ENCODE measurements around the gene FUNDC2.
"Not testable (repeated sequence)": the region's sequence is repeated elsewhere in the genome, so short reads cannot be mapped to it uniquely, and the experiment has no call there.

FUNDC2 gene

DNA sequence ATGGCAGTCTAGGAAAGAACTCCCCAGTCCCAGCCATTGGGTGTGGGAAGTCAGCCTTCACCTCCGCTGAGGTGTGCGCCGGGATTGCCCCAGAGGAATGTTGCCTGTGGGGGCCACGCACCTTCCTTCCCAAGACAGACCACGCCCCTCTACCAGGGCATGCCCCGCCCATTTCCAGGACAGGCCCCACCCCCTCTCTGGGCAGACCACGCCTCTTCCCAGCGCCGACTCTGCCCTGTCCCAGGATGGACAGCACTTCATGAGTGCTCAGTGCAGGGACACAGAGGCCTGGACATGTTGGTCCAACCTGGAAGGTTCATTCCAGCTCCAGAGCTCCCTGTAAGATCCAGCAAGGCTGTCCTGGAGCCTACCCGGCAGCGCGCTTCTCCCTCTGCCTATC is 18.1 kb upstream of the FUNDC2 start:
- not testable (repeated sequence) for H3K9me3 ChIP-seq (ENCODE audit: control insufficient read depth, low read length)

GRCh38 chrX:155009994-155010472 is 16.6 kb upstream of the FUNDC2 start:
- no peak overlapping the region for H2BK15ac ChIP-seq (ENCODE audit: low read depth, poor library complexity, severe bottlenecking)
- H2BK120ac ChIP-seq (ENCODE audit: low read depth, low read length): no peak overlapping the region
- no peak for DNase-seq
- no peak overlapping the region for H2AFZ ChIP-seq (ENCODE audit: low read depth, low read length)
- H2BK5ac ChIP-seq (ENCODE audit: low read depth, low read length, poor library complexity, severe bottlenecking): no peak overlapping the region
- H3K23ac ChIP-seq (ENCODE audit: low read length in 2 of 2): no peak overlapping the region
- no peaks in the 10 kb centered on the region for H3K4me1 ChIP-seq (ENCODE audit: control insufficient read depth, insufficient read depth, low read depth, low read length)
- H4K8ac ChIP-seq (ENCODE audit: low read length): no peak overlapping the region
- H3K27me3 ChIP-seq (ENCODE audit: control insufficient read depth in 1 of 2, insufficient read depth in 1 of 2, low read length in 2 of 2): no peaks in the 10 kb centered on the region
- H3K14ac ChIP-seq (ENCODE audit: low read length in 2 of 2): no peak overlapping the region
- H3K9me3 ChIP-seq (ENCODE audit: control insufficient read depth, low read length): no peaks in the 10 kb centered on the region
- H3K18ac ChIP-seq (ENCODE audit: low read depth in 1 of 2, low read length in 2 of 2): no peak overlapping the region
- H3K27ac ChIP-seq (ENCODE audit: low read length, poor library complexity, severe bottlenecking): no peak overlapping the region
- H3K4ac ChIP-seq (ENCODE audit: low read depth in 1 of 2, low read length in 2 of 2): no peak overlapping the region
- no peaks in the 10 kb centered on the region for H3K36me3 ChIP-seq (ENCODE audit: control insufficient read depth in 1 of 2, insufficient read depth in 2 of 2, low read depth in 1 of 2, low read length in 2 of 2)
- no peak overlapping the region for H3K4me2 ChIP-seq (ENCODE audit: low read length, poor library complexity, severe bottlenecking)
- H3K9ac ChIP-seq (ENCODE audit: low read length): no peak overlapping the region
- H3K79me1 ChIP-seq (replicated peaks; ENCODE audit: low read length, poor library complexity, severe bottlenecking): no peaks in the 10 kb centered on the region
- 100% methylated on average over 2 of the region's 3 CpGs for WGBS
- H3K4me3 ChIP-seq (ENCODE audit: insufficient read depth in 1 of 2, low read depth in 1 of 2, low read length in 2 of 2): no peak overlapping the region
- no peak overlapping the region for H2AK5ac ChIP-seq (ENCODE audit: low read length, severe bottlenecking)
- H4K91ac ChIP-seq (ENCODE audit: low read length): no peak overlapping the region
- no peak overlapping the region for H2BK12ac ChIP-seq (ENCODE audit: low read length in 2 of 2)

More for the DNA sequence above, 18.1 kb upstream of the FUNDC2 start:
- not testable (repeated sequence) for H3K18ac ChIP-seq (ENCODE audit: low read depth in 1 of 2, low read length in 2 of 2); H4K8ac ChIP-seq (ENCODE audit: low read length); H2BK5ac ChIP-seq (ENCODE audit: low read depth, low read length, poor library complexity, severe bottlenecking); H2AFZ ChIP-seq (ENCODE audit: low read depth, low read length); H3K4me2 ChIP-seq (ENCODE audit: low read length, poor library complexity, severe bottlenecking); H3K4ac ChIP-seq (ENCODE audit: low read depth in 1 of 2, low read length in 2 of 2); H3K9ac ChIP-seq (ENCODE audit: low read length); H3K23ac ChIP-seq (ENCODE audit: low read length in 2 of 2); H3K4me3 ChIP-seq (ENCODE audit: insufficient read depth in 1 of 2, low read depth in 1 of 2, low read length in 2 of 2); H4K91ac ChIP-seq (ENCODE audit: low read length); DNase-seq; H3K14ac ChIP-seq (ENCODE audit: low read length in 2 of 2); H3K4me1 ChIP-seq (ENCODE audit: control insufficient read depth, insufficient read depth, low read depth, low read length); H2AK5ac ChIP-seq (ENCODE audit: low read length, severe bottlenecking); H3K79me1 ChIP-seq (replicated peaks; ENCODE audit: low read length, poor library complexity, severe bottlenecking); H3K27me3 ChIP-seq (ENCODE audit: control insufficient read depth in 1 of 2, insufficient read depth in 1 of 2, low read length in 2 of 2); H2BK15ac ChIP-seq (ENCODE audit: low read depth, poor library complexity, severe bottlenecking); H3K36me3 ChIP-seq (ENCODE audit: control insufficient read depth in 1 of 2, insufficient read depth in 2 of 2, low read depth in 1 of 2, low read length in 2 of 2); H2BK12ac ChIP-seq (ENCODE audit: low read length in 2 of 2); H3K27ac ChIP-seq (ENCODE audit: low read length, poor library complexity, severe bottlenecking); H2BK120ac ChIP-seq (ENCODE audit: low read depth, low read length)
- 98% methylated on average over 3 of the region's 12 CpGs for WGBS

DNA sequence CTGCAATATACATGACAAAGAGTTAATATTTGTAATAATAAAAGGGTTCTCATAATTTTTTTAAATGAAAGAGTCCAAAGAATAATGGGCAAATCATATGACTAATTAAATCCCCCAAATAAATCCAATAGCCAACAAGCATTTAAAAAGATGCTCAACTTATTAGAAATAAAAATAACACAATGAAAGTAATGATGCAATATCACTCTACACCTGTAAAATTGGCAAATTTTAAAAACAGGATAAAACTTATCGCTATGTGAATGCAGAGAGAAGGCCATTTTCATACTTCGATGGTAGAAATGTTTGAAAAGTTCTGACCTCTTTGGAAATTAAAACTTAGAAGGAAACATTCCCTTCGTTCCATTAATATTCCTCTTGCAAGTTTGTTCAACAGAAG is 6.1 kb upstream of the FUNDC2 start:
- no peak for DNase-seq
- Histone ChIP-seq H3K4me3 (ENCODE audit: insufficient read depth in 1 of 2, low read depth in 1 of 2, low read length in 2 of 2) (no peak overlapping the region), H2BK5ac (ENCODE audit: low read depth, low read length, poor library complexity, severe bottlenecking) (no peak overlapping the region), H3K36me3 (ENCODE audit: control insufficient read depth in 1 of 2, insufficient read depth in 2 of 2, low read depth in 1 of 2, low read length in 2 of 2) (no peaks in the 10 kb centered on the region), H2AK5ac (ENCODE audit: low read length, severe bottlenecking) (no peak overlapping the region), H3K9ac (ENCODE audit: low read length) (no peak overlapping the region), H4K91ac (ENCODE audit: low read length) (no peak overlapping the region), H2BK15ac (ENCODE audit: low read depth, poor library complexity, severe bottlenecking) (no peak overlapping the region), H3K4me1 (ENCODE audit: control insufficient read depth, insufficient read depth, low read depth, low read length) (no peaks in the 10 kb centered on the region), H2BK12ac (ENCODE audit: low read length in 2 of 2) (no peak overlapping the region), H3K23ac (ENCODE audit: low read length in 2 of 2) (no peak overlapping the region), H4K8ac (ENCODE audit: low read length) (no peak overlapping the region), H3K27ac (ENCODE audit: low read length, poor library complexity, severe bottlenecking) (no peak overlapping the region), H2AFZ (ENCODE audit: low read depth, low read length) (no peak overlapping the region), H3K27me3 (ENCODE audit: control insufficient read depth in 1 of 2, insufficient read depth in 1 of 2, low read length in 2 of 2) (no peaks in the 10 kb centered on the region), H3K4ac (ENCODE audit: low read depth in 1 of 2, low read length in 2 of 2) (no peak overlapping the region), H3K4me2 (ENCODE audit: low read length, poor library complexity, severe bottlenecking) (no peak overlapping the region), H3K79me1 (replicated peaks; ENCODE audit: low read length, poor library complexity, severe bottlenecking) (no peaks in the 10 kb centered on the region), H3K9me3 (ENCODE audit: control insufficient read depth, low read length) (no peaks in the 10 kb centered on the region), H3K14ac (ENCODE audit: low read length in 2 of 2) (no peak overlapping the region), H2BK120ac (ENCODE audit: low read depth, low read length) (no peak overlapping the region), H3K18ac (ENCODE audit: low read depth in 1 of 2, low read length in 2 of 2) (no peak overlapping the region)
- WGBS: no CpG with 5 or more reads among the region's 3 CpGs

- H3K14ac ChIP-seq (ENCODE audit: low read length in 2 of 2): no peak within 1 kb of the TSS
- H3K4me2 ChIP-seq (ENCODE audit: low read length, poor library complexity, severe bottlenecking): no peak within 1 kb of the TSS
- no peak within 1 kb of the TSS for H2AK5ac ChIP-seq (ENCODE audit: low read length, severe bottlenecking)
- no peak within 1 kb of the TSS for H4K91ac ChIP-seq (ENCODE audit: low read length)
- H2BK5ac ChIP-seq (ENCODE audit: low read depth, low read length, poor library complexity, severe bottlenecking): no peak within 1 kb of the TSS
- H3K23ac ChIP-seq (ENCODE audit: low read length in 2 of 2): no peak within 1 kb of the TSS
- no peak within 1 kb of the TSS for H3K9ac ChIP-seq (ENCODE audit: low read length)
- H3K9me3 ChIP-seq (ENCODE audit: control insufficient read depth, low read length): no peaks in the 10 kb centered on the region
- H3K27ac ChIP-seq (ENCODE audit: low read length, poor library complexity, severe bottlenecking): no peak within 1 kb of the TSS
- no peak within 1 kb of the TSS for H2BK120ac ChIP-seq (ENCODE audit: low read depth, low read length)
- H3K79me1 ChIP-seq (replicated peaks; ENCODE audit: low read length, poor library complexity, severe bottlenecking): no peaks in the 10 kb centered on the region
- no peak within 1 kb of the TSS for H3K18ac ChIP-seq (ENCODE audit: low read depth in 1 of 2, low read length in 2 of 2)
- no peak within 1 kb of the TSS for H2AFZ ChIP-seq (ENCODE audit: low read depth, low read length)
- H3K4me3 ChIP-seq (ENCODE audit: insufficient read depth in 1 of 2, low read depth in 1 of 2, low read length in 2 of 2): no peak within 1 kb of the TSS
- H4K8ac ChIP-seq (ENCODE audit: low read length): no peak within 1 kb of the TSS
- no peak within 1 kb of the TSS for H2BK12ac ChIP-seq (ENCODE audit: low read length in 2 of 2)
- H3K4me1 ChIP-seq (ENCODE audit: control insufficient read depth, insufficient read depth, low read depth, low read length): no peaks in the 10 kb centered on the region
- H2BK15ac ChIP-seq (ENCODE audit: low read depth, poor library complexity, severe bottlenecking): no peak within 1 kb of the TSS
- no peaks in the 10 kb centered on the region for H3K27me3 ChIP-seq (ENCODE audit: control insufficient read depth in 1 of 2, insufficient read depth in 1 of 2, low read length in 2 of 2)
- 0% methylated on average over 1 of the region's 1 CpG for WGBS
- no peak within 1 kb of the TSS for H3K4ac ChIP-seq (ENCODE audit: low read depth in 1 of 2, low read length in 2 of 2)
- no peaks in the 10 kb centered on the region for H3K36me3 ChIP-seq (ENCODE audit: control insufficient read depth in 1 of 2, insufficient read depth in 2 of 2, low read depth in 1 of 2, low read length in 2 of 2)
- no peak for DNase-seq
Measured at GRCh38 chrX:155022585-155022984, 4.1 kb upstream of the FUNDC2 start, which contains the start of gene F8. F8 (minus strand) TSS chrX:155022723; CDS start chrX:155022552, 171 bp downstream.
